ENCODE results near the gene ADIG.

- no peak for TF ChIP-seq ZNF274 (IDR thresholded peaks at IDR 0.05; ENCODE audit: low read depth, low read length)
- TF ChIP-seq SUZ12 (IDR thresholded peaks at IDR 0.05; ENCODE audit: extremely low read depth, insufficient read depth, insufficient read length): no peak
- no peak for TF ChIP-seq YY1 (IDR thresholded peaks at IDR 0.05; ENCODE audit: insufficient read depth, insufficient read length)
These were observed 46.2 kb upstream of the ADIG start for GRCh38 chr20:38534756-38535155.

All from NT2/D1 (cell line).